ENCODE results near the gene MS4A10. TPM values are rescaled to one million over a fixed set of nuclear protein-coding genes. Genes with fewer than 3 reads are reported as not detected.

Gene MS4A10
- total RNA-seq, 1 donor from 2014 or later, result not detected

DNA sequence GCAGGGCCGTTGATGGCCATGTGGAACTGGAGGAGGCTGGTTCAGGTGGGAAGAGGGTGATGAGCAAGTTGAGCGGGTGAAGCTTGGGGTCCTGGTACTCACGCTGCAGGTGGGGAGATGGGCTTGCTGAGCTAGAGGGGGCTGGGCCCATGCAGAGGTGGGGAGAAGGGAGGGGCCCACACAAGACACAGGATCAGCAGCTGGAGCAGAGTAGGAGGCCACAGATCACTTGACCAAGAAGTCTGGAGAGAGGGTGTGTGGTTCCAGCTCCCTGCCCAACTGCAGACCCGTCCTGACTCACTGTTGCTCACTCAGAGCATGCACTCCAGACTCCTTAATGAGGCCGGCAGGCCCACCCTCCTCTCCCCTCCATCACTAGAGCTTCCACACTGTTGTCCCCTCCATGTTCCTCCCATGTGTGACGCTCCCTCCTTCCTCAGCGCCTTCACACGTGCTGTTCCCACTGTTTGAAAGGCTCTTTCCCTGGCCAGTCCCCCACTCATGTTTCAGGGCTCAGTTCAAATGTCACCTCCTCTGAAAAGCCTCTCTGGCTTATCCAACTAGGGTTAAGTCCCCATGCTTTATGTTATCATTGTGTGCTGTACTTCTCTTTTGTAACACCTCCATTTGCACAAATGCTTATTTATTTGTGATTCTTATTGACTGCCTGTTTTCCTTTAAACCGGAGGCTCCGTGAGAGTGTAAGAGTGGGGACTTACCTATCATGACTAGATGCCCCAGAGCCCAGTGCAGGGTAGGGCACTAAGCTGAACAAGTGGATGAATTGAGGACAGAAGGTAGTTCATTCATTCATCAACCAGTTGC lies 59.1 kb downstream of the MS4A10 start:
- Mint-ChIP-seq H3K27ac (ENCODE audit: unreplicated experiment) (peak overlapping the region; percentile 49), H3K4me3 (ENCODE audit: unreplicated experiment) (peak overlapping the region; percentile 42), H3K9me3 (ENCODE audit: unreplicated experiment) (no peaks in the 10 kb centered on the region), H3K27me3 (ENCODE audit: unreplicated experiment) (peaks cover 8% of the 10 kb centered on the region), H3K36me3 (ENCODE audit: low read depth, unreplicated experiment) (peaks cover 13% of the 10 kb centered on the region), H3K4me1 (ENCODE audit: unreplicated experiment) (peaks cover 33% of the 10 kb centered on the region)
- TF ChIP-seq CTCF (IDR thresholded peaks at IDR 0.05; ENCODE audit: unreplicated experiment), result no peak
- DNase-seq (ENCODE audit: low spot score), result no peak

DNA sequence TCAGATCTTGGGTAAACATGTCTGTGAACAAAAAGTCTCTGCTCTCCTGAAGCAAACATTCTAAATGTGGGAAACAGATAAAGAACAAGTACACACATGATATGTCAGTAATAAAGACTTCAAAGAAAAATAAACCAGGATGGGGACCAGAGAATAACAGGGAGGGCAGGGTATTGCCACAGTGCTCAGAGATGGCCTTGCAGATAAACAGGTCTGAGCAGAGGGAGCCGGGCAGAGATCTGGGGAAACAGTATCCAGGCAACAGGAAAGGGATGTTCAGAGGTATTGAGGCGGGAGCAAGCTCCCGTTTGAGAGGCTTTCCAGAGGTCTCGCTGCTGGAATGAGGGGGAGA lies 59.7 kb downstream of the MS4A10 start:
- peaks cover 33% of the 10 kb centered on the region for H3K4me1 Mint-ChIP-seq (ENCODE audit: unreplicated experiment)
- H3K27ac Mint-ChIP-seq (ENCODE audit: unreplicated experiment), result peak overlapping the region; percentile 54
- DNase-seq (ENCODE audit: low spot score), result no peak
- H3K9me3 Mint-ChIP-seq (ENCODE audit: unreplicated experiment), result no peaks in the 10 kb centered on the region
- peaks cover 5% of the 10 kb centered on the region for H3K27me3 Mint-ChIP-seq (ENCODE audit: unreplicated experiment)
- H3K36me3 Mint-ChIP-seq (ENCODE audit: low read depth, unreplicated experiment), result peaks cover 13% of the 10 kb centered on the region
- H3K4me3 Mint-ChIP-seq (ENCODE audit: unreplicated experiment), result peak overlapping the region; percentile 42
- no peak for TF ChIP-seq CTCF (IDR thresholded peaks at IDR 0.05; ENCODE audit: unreplicated experiment)

DNA sequence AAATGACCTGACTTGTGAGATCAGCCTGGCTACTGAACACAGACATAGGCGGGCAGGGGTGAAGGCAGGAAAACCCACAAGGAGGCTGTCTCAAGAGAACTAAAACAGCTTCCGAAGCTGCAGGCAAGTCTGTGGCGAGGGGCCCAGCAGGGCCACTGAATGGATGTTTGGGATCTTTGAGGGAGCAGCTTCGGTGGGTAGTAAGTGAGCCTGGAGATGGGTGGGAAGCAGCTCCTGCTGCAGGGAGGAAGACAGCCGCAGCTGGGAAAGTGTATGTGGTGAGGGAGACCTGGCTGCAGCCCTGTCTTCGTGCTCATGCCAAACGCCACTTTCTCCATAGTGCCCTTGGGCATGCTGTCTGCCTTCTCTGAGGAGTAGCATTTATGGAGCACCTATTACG lies 60.2 kb downstream of the MS4A10 start:
- no peaks in the 10 kb centered on the region for H3K9me3 Mint-ChIP-seq (ENCODE audit: unreplicated experiment)
- peaks cover 33% of the 10 kb centered on the region for H3K4me1 Mint-ChIP-seq (ENCODE audit: unreplicated experiment)
- no peak for TF ChIP-seq CTCF (IDR thresholded peaks at IDR 0.05; ENCODE audit: unreplicated experiment)
- DNase-seq (ENCODE audit: low spot score), result no peak
- peak overlapping the region; percentile 54 for H3K27ac Mint-ChIP-seq (ENCODE audit: unreplicated experiment)
- H3K36me3 Mint-ChIP-seq (ENCODE audit: low read depth, unreplicated experiment), result peaks cover 13% of the 10 kb centered on the region
- peak overlapping the region; percentile 53 for H3K4me3 Mint-ChIP-seq (ENCODE audit: unreplicated experiment)
- H3K27me3 Mint-ChIP-seq (ENCODE audit: unreplicated experiment), result peaks cover 3% of the 10 kb centered on the region

GRCh38 chr11:60847281-60847680 lies 62.1 kb downstream of the MS4A10 start:
- no peak overlapping the region for H3K27ac Mint-ChIP-seq (ENCODE audit: unreplicated experiment)
- no peaks in the 10 kb centered on the region for H3K9me3 Mint-ChIP-seq (ENCODE audit: unreplicated experiment)
- peaks cover 16% of the 10 kb centered on the region for H3K36me3 Mint-ChIP-seq (ENCODE audit: low read depth, unreplicated experiment)
- peaks cover 25% of the 10 kb centered on the region for H3K4me1 Mint-ChIP-seq (ENCODE audit: unreplicated experiment)
- TF ChIP-seq CTCF (IDR thresholded peaks at IDR 0.05; ENCODE audit: unreplicated experiment), result no peak
- H3K27me3 Mint-ChIP-seq (ENCODE audit: unreplicated experiment), result peaks cover 4% of the 10 kb centered on the region
- H3K4me3 Mint-ChIP-seq (ENCODE audit: unreplicated experiment), result no peak overlapping the region
- no peak for DNase-seq (ENCODE audit: low spot score)

DNA sequence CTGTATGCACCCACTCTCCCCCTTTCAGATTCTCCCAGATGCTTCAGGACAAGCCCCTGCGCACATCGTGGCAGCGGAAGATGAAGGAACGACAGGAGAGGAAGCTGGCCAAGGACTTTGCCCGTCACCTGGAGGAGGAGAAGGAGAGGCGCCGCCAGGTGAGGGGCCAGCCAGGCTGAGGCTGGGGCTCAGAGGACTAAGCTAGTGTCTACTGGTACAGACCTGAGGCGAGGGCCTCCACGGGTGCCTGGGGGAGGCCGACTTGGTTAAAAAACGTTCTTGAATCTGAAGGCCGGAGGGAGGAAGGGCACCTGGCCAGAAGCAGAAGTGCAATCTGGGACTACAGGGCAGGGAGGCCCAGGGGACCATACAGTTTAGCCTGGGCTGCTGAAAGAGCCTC lies 62.8 kb downstream of the MS4A10 start:
- H3K4me1 Mint-ChIP-seq (ENCODE audit: unreplicated experiment), result peaks cover 22% of the 10 kb centered on the region
- H3K36me3 Mint-ChIP-seq (ENCODE audit: low read depth, unreplicated experiment), result peaks cover 16% of the 10 kb centered on the region
- H3K9me3 Mint-ChIP-seq (ENCODE audit: unreplicated experiment), result no peaks in the 10 kb centered on the region
- peaks cover 4% of the 10 kb centered on the region for H3K27me3 Mint-ChIP-seq (ENCODE audit: unreplicated experiment)
- H3K27ac Mint-ChIP-seq (ENCODE audit: unreplicated experiment), result no peak overlapping the region
- TF ChIP-seq CTCF (IDR thresholded peaks at IDR 0.05; ENCODE audit: unreplicated experiment), result no peak
- no peak overlapping the region for H3K4me3 Mint-ChIP-seq (ENCODE audit: unreplicated experiment)
- no peak for DNase-seq (ENCODE audit: low spot score)
